GM21360 (cell line): ENCODE measurements around the gene AP2A2.

Experiments used
- ATAC-seq: cut with Tn5 transposase; IDR thresholded peaks from one replicate; pipeline ENCODE4 v1.9.1; 2021; ENCODE audit warnings: mild to moderate bottlenecking, moderate library complexity; ENCODE audit not compliant: unreplicated experiment

The AP2A2 gene

DNA sequence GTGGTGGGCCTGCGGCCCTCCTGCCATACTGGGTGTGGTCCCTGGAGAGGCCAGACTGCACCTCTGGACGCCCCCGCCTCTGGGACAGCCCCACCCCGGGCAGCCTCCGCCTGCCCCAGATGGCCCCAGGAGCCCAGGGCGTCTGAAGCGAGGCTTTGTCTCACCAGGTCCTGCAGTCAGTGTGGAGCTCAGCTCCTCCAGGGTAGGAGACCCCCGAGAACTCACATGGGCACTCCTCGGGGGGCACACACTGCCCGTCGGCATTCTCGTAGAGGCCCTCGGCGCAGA is 100.4 kb downstream of the AP2A2 start:
- ATAC-seq, result no peak

DNA sequence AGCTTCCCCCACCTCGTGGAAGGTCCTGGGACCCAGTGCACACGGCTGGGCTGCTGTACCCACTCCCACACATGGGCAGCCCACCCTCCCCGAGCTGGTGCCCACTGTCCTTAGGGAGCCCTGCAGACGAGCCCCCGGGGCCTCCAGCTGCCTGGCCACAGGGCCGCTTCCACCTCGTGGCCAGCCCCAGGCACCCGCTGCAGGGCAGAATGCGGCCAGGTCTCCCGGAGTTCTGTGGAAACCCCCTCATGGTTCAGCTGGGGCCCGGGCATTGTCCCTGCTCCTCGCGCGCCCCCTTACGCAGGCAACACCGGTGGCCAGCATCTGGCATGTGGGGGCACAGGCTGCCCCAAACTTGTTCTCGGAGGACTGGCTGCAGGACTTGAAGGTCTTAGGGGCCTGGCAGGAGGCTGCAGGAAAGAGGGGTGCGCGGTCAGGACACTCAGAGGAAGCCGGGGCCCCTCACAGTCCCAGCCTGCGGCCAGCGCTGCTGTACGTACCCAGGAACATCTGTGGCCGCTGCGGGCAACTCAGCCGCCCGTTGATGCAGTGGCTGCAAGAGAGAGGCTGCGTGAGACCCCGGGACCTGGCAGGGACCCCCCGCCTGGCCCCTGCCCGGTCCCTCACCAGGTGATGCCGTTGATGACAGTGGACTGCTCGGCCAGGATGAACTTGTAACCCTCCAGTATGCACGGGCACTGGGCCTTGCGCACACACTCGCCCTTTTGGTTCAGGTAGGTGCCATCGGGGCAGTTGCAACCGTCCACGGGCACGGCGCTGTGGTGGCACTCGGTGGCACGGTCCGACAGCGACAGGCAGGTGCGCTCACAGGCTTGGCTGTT is 101.2 kb downstream of the AP2A2 start:
- no peak for ATAC-seq

DNA sequence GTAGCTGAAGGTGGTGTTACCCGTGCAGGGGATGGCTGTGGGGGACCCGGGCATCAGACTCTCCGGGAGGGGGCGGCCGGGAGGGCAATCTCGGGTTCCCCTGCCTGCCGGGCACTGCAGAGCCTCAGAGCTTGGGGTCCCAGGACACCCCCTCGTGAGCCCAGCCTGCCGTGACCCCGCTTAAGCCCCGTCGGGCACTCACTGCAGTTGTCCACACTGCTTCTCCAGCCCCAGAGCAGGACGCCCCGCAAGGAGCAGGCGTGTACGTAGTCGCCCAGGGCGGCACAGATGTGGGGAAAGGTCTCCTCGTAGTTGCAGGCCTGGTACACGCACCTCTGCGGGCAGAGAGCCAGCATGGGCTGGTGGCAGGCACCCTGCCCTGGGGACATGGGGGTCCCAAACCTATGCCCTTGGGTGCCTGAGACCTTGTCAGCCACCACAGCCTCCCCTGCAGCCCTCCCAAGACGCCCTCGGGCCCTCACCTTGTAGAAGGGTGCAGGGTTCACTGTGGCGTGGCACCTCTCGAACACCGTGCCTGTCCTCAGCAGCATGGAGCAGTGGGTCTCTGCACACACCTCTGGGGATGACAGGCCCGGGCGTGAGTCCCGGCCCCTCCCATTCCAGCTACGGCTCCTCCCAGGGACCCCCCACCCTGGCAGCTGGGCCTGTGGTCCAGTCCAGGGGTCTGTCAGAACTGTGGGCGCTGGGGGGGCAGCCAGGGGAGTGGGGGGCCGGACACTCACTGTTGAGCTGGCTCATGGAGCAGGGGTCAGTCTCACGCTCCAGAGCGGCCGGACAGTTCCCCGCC is 102.0 kb downstream of the AP2A2 start:
- no peak for ATAC-seq

DNA sequence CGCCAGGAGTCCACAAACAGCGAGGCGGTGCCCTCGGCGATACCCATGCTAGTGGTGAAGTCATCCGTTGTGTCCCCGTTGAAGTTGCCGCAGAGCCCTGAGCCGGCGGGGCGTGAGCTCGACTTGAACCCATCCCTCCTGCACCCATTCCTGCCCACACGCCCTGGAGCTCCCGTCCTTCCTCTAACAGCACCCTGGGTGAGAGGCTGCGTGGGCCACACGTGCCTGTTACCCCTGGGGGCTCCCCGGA is 102.5 kb downstream of the AP2A2 start:
- ATAC-seq, result no peak

DNA sequence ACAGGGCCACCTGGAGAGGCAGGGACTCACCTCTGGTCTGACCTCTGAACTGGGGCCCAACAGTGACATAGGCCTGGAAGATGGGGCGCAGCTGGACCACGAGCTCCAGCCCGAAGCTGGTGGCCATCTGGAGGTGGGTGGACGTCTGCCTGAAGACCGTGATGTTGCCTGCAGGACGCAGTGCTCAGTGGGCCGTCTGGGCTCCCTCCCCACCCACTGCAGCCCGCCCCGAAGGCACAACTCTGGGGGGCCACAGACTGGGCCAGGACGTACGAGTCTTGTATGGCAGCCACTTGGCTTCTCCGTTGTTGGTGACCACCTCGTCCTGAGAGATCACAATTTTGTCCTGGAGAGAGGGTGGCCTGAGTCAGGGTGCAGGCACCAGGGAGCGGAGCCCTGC is 102.9 kb downstream of the AP2A2 start:
- no peak for ATAC-seq

DNA sequence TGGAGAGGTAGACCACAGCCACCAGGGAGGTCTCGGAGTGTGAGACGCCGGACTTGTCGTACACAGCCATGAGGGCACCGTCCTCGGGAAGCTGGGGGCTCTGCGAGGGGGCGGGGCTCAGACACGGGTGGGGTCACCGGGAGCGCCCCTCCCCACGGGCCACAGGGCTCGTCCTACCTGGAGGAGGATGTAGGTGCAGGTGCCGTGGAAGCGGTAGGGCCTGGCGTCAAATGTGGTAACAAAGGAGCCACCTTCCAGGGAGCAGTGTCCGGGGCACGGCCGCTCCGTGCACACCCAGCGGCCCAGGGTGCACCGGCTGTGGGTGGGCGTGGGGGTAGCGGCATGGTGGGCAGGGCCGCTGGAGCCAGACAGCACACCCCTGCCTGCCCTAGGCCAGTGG is 103.4 kb downstream of the AP2A2 start:
- ATAC-seq, result no peak

DNA sequence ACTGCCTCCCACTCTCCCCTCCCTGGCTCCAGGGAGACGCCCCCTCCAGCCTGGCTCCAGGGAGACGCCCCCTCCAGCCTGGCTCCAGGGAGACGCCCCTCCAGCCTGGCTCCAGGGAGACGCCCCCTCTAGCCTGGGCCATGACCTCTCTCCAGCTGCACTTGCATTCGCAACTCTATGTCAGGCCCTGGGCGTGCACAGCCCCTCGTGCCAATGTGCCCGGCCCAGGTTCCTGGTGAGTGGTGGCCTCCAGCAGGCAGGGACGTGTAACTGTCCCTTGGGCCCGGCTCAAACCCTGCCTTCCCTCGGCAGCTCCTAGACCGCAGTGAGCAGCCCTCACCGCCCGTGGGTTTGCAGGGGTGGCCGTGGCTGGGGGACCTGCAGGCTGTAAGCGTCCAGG is 104.0 kb downstream of the AP2A2 start:
- no peak for ATAC-seq

DNA sequence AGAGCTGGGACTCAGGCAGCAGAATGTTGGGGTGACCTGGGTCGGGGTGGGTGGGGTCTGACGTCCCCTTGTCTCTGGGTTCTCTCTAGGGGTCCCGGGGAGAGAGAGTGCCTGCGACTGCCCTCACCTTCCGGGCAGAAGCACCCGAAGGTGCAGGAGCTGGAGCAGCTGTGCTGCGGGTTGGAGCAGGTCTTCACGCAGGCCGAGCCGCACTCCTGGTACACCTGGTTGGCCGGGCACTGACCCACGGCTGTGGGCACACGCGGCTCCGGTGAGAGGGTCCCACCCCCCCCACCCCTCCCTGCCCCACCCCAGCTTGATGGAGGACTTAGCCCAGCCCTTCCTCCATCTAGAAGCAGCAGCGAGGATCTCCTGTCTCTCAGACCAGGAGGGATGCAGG is 104.4 kb downstream of the AP2A2 start:
- ATAC-seq, result no peak

DNA sequence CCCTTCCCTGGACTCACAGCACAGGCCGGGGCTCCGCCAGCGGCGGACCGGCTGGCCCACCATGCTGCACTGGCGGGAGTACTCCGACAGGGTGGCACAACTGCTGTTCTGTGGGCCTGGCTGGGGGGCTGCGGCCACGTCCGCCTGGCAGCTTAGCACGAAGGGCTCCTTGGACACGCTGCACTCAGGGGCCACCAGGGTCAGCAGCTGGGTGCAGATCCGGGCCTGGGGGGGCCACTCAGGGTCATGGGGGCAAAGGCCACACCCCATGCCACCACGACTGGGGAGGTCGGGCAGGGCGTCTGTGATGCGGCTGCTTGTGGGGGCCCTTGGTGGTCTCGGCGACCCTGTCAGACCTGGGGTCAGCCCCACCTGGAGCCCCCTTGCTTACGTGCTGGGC is 104.9 kb downstream of the AP2A2 start:
- ATAC-seq, result no peak

DNA sequence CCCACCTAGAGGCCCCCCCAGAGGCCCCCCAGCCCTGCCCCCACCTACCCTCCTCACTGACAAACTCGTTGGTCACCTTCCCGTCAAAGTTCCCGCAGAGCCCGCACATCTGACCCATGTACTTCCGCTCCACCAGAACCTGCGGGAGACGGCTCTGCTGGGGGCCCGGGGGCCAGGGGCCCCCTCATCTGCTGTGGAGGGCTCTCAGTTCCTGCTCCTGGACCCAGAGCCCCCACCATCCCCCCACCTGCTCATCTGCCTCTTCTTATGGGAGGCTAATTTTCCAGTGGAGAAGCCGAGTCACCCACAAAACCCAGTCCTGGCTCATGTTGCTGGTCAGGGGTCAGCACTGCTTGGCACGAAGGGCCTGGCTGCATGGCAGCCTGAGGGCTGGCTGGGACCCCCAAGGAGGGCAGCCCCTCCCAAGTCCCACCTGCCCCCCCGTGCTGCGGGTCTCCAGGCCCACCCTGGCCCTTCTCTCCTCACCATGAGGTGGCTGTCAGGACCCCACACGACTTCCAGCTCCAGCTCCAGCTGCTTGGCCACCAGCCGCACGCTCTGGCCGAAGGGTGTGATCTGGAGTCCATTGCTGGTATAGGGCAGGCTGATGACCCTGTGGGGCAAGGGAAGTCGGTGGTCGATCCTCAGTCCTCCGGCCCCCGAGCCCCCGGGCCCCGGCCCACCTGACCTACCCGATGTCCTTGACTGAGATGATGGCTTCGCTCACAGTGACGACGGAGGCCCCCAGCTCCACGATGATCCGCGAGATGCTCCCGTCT is 105.6 kb downstream of the AP2A2 start:
- ATAC-seq, result no peak

DNA sequence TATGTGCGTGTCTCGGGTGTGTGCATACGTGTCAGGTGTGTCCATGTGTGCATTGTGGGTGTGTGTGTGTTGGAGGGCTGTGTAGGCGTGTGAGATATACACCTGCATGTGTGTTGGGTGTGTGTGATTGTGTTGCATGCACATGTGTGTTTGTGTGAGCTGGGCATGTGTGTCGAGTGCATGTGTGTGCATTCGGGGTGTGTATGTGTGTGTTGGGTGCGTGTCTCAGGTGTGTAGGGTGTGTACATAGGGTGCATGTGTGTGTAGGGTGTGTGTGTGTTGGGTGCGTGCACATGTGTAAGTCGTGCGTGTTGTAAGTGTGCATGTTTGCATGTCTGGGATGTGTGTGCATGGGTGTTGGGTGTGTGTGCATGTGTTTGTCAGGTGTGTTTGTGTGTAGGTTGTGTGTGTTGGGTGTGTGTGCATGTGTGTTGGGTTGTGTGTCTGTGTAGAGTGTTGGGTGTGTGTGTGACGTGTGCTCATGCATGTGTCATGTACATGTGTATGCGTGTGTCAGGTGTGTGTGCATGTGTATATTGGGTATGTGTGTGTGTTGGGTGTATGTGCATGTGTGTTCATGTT is 106.7 kb downstream of the AP2A2 start:
- no peak for ATAC-seq

DNA sequence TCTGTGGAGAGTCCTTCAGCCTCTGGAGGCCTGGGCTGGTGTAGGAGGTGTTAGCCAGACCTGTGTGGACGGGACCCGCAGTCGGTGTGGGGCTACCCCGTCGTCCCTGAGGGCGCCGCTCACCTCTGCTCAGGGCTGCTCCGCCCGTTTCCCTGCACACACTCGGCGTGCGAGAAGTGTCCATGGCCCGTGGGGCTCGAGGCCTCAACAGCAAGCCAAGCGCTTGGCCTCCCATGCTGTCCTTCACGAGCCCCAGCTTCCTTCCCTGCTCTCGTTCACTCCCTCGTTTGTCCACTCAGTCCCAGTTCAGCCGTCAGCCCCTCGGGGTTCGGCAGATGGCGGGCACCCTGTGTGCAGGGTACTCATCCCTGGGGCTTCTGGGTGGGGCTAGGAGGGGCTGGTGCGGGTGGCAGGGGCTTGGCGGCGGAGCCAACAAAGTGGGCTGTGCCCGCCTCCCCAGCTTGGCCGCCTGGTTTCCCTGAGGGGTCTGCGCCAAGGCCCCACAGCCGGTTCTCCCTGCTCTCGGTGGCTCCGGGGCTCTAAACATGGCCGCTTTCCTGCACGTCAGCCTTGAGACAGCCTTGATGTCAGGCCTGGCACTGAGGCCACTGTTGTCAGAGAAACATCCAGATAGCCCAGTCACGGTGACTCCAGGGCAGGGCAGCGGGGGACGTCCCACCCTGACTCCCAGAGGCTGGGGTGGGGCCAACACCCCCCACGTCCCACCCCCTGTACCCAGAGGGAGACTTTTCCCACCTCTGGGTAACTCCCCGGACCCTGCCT is 107.5 kb downstream of the AP2A2 start:
- ATAC-seq, result no peak

DNA sequence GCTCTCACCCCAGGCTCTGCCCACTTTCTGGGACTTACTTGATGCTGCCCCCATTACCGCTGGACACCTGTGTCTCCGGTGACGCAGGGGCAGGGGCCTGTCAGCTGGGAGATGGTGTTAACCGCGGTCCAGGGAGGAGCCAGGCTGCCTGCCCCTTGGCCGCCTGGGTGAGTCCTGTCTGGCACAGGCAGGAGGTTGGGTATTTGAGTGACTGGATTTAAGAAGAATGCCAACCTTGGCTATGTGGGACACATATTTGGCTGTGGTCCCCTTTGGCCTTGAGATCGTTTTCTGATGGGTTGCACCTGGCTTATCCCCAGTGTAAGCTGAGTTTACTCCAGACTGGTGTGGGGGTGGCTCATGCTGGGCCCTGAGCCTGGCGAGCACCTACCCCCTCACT is 108.3 kb downstream of the AP2A2 start:
- no peak for ATAC-seq

DNA sequence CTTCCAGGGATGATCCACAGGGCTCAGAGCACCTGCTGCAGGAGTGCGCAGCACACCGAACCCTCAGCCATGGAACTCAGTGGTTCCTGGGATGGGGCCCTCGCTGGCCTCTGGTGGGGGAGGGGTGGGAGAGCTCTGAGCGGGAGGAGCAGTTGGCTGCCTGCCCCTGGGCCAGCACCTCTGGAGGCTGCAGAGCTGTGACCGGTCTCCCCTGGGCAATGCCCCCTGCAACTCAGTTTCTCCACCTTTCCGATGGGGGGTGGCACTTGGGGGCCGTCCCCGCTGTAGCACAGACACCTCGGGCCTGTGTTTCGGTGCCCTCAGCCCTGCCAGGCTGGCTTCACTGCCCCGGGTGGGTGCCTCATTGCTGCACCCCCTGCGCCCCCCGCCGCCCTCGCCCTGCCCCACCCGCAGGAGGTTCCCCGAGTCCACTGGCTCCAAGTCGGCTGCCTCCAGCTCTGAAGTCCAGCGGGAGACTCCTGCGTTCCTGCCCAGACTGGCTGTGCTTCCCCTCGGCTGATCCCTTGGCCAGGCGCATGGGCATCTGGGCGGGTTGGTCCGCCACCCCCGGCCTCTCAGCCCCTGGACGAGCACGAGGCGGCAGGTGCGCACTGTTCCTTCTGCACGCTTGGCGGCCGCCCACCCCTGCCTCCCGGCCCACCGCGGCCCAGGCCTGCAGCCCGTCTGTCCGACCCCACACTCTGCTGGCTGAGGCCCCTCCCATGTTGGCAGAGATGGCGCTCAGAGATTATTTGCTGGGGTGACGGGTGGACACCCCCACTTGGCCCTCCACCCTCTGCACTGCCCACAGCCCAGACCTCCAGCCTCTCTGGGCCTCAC is 109.0 kb downstream of the AP2A2 start:
- ATAC-seq, result no peak

DNA sequence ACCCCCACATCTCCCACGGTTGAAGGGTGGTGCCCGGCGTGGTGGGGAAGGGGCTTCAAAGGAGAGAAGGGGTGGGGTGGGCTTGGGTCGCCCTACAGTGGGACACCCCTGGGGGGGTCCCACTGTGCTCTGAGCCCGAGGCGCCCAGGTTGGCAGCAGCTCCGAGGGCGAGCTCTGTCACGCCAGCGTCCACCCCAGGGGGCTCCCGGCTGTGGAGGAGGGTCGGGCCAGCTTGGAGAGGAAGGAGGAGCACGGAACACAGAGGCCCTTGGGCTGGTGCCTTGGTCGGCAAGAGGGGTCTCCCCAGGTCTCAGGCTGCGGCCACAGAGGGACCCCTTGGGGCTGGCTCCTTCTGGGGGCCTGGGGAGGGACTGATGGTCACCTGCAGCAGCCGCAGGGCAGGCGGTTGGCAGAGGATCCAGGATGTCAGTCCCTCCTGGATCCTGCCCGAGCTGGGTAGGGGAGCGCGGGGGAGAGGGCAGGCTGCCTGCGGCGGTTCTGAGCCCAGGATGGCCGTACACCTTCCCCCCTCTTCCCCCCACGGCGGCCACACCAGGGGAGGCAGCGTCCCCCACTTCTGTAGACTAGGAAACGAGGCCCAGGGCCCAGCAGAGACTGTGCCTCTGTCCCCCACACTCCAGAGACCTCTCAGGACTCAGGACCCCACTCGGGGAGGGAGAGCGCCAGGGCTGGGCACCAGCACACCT is 110.1 kb downstream of the AP2A2 start:
- ATAC-seq, result no peak

DNA sequence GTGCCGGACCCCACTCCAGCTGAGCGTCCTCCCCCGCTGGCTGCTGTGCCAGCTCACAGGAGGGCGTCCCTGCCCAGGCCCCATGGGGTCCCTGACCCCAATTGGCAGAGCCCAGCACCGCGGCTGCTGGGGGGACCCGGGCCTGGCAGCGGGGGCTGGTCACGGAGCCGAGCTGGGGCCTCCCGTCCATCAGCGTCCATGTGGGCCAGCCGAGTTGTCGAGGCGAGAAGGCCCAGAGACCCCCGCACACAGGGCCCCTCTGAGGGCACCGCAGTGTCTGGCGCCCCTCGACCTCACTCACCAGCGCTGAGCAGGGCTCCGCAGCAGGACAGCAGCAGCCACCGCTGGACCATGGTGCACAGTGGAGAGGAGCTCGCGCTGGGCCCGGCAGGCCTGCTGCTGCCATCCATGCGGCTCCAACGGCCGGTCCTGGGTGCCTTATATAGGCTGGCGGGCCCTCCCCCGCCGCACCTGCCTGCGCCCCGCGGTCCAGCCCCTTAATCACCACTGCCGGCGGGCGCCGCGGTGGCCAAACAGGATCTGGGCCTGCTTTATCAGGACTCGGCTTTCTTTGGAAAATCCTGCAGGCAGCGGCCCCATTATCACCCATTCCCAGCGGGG is 110.7 kb downstream of the AP2A2 start, which contains the start of gene MUC6:
TSS of gene MUC6 (minus strand) at position 416 of the 621 bp plus-strand sequence. CDS start at position 353, 63 bp downstream.
- no peak for ATAC-seq

DNA sequence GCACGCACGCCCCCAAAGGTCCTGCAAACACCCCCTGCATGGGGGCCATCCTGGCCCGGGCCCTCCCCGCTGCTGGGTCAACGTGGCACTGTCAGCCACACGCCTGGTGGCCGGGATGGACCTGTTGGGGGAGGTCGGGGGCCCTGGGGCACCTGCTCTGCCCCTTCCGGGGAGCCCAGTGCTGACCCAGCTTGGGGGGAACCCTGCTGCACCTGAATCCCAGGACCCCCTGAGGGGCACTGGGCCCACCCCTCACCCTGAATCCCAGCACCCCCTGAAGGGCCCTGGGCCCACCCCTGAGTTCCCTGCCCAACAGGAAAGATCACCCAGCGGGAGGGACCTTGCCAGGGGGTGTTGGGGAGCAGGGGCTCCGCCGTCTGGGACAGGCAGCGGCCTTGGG is 111.3 kb downstream of the AP2A2 start:
- ATAC-seq, result no peak

DNA sequence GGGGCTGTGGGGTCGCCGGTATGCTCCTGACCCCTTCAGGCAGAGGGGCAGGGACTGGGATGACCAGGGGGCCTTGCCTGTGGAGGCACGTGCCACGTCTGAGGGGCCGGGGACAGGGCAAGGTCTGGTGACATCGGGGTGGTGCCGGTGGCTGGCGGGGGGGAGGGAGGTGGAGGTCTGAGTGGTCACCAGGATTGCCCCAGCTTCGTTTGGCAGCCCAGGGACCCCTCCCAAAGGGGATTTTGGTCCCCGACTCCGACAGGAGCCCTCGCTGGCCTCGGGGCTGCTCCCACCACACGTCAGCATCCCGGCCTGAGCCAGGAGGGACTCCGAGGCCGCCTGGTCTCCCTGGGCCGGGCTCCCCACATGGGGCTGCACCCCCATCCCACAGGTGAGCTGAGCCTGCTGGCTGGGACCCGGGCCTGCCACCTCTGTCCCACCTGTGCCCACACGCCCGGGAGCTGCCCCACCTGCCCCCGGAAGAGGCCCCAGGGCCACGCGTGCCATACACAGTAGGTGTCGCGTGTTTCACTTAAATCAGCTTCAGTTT is 111.9 kb downstream of the AP2A2 start:
- ATAC-seq, result no peak

DNA sequence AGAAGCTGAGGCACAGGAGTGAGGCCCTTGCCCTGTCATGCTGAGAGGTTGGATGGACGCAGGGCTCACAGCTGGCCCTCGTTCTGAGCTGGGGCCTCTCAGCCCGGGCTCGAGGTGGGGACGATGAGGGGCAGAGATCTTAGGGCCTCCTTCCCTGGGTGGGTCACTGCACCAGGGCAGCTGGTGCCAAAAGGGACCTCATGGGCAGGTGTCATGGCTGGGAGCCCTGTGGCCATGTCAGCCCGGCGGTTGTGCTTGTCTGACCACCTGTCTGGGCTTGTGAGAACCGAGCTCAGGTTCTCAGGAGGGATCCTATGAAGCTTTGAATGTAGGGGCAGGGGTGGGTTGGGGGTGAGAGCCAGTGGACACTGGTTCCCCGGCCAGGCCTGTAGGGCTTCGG is 112.7 kb downstream of the AP2A2 start:
- ATAC-seq, result no peak
